Thyroid gland (tissue), 4 donors: ENCODE results near the gene CABLES2. TPM values are rescaled to one million over a fixed set of nuclear protein-coding genes. Genes with fewer than 3 reads are reported as not detected.

Source experiments
- DNase-seq, 2 donors: peaks; one replicate each; pipeline ENCODE4 v3.0.0-alpha.2; 2019
- H3K27ac ChIP-seq, 3 donors: fragments of 200-600 bp; sonication (generic); 1 replicate in 2 of 3; 2 replicates in 1 of 3; pipeline ENCODE4 v1.5.1; 2016 to 2019; ENCODE audit warnings: mild to moderate bottlenecking in 1 of 3, moderate library complexity in 1 of 3
- H3K27me3 ChIP-seq: fragments of 200-600 bp; sonication (generic); one replicate; pipeline ENCODE4 v1.5.1; 2019
- H3K36me3 ChIP-seq, 2 donors: fragments of 200-600 bp; sonication (generic); one replicate each; pipeline ENCODE4 v1.5.1; 2016 to 2019
- H3K4me1 ChIP-seq, 2 donors: fragments of 200-600 bp; sonication (generic); one replicate each; pipeline ENCODE4 v1.5.1; 2017 to 2019
- H3K4me3 ChIP-seq, 3 donors: fragments of 200-600 bp; sonication (generic); replicated peaks in 1 of 3; 1 replicate in 2 of 3; 2 replicates in 1 of 3; pipeline ENCODE4 v1.5.1; 2016; ENCODE audit warnings: mild to moderate bottlenecking in 1 of 3
- H3K9me3 ChIP-seq: fragments of 200-600 bp; sonication (generic); one replicate; pipeline ENCODE4 v1.5.1; 2017
- CTCF ChIP-seq, 6 experiments: fragments of 200-600 bp in 3 of 6; fragments of 450-650 bp in 3 of 6; sonication (generic) in 3 of 6; IDR thresholded peaks; one replicate each; pipeline ENCODE4 v1.5.1; 2016 to 2019; ENCODE audit warnings: antibody characterized with exemption in 6 of 6, mild to moderate bottlenecking in 2 of 6, inconsistent platforms in 1 of 6, moderate library complexity in 1 of 6
- POLR2A ChIP-seq, 2 donors: fragments of 450-650 bp; IDR thresholded peaks; one replicate each; pipeline ENCODE4 v1.6.1; 2017; ENCODE audit warnings: antibody characterized with exemption in 2 of 2, mild to moderate bottlenecking in 2 of 2, moderate library complexity in 1 of 2
- WGBS, 2 donors: methylation state at CpG; one replicate each; pipeline ENCODE4 v1.1.5; 2017; 5-methylcytosine and 5-hydroxymethylcytosine counted together
- intact Hi-C: fragments of 100-400 bp; cut with DNase I; formaldehyde crosslinking; loops from one replicate; pipeline ENCODE4 v1.15.1; 2023
- total RNA-seq, 4 donors: library from RNA; depleted of rRNA; stranded (reverse); fragments of >200 nt; gene quantifications; one replicate each; pipeline ENCODE4 v1.2.3, GENCODE V29; 2016

The CABLES2 gene
- total RNA-seq, 4 donors from 2014 or later, result 5.8 to 8.5 (median 7.7) TPM

DNA sequence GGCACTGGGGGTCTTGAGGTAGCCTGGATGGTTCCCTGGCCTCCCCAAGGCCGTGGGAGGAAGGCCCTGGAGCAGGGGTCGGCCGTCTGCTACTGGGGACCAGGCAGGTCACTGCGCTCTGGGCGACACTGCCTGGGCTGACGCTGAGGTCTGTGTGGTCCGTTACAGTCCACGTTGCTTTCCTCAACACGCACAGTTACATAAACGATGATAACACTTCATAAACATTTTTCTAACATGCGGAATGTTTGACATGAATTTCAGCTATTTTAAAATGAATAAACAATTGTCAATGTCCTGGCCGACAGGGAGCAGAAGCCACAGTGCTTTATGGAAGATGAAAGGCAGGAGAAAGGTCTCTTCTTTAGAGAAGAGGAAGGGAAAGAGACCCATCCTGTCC, 30.4 kb upstream of the CABLES2 start:
- no peaks in the 10 kb centered on the region for H3K36me3 ChIP-seq
- peaks cover 14 to 50% of the 10 kb centered on the region in 2 donors for H3K4me1 ChIP-seq
- no peak for DNase-seq
- no peaks in the 10 kb centered on the region for H3K27me3 ChIP-seq
- TF ChIP-seq CTCF (IDR thresholded peaks at IDR 0.05), result no peak
- TF ChIP-seq POLR2A (IDR thresholded peaks at IDR 0.05), result no peak
- H3K4me3 ChIP-seq, result no peak overlapping the region
- no peaks in the 10 kb centered on the region for H3K9me3 ChIP-seq
- intact Hi-C loops, result no loop called here
- 82 to 87% methylated on average over 11 to 12 of the region's 12 CpGs for WGBS, 2 donors
- peak overlapping the region; percentile 65 to 84 (median 65) for H3K27ac ChIP-seq

DNA sequence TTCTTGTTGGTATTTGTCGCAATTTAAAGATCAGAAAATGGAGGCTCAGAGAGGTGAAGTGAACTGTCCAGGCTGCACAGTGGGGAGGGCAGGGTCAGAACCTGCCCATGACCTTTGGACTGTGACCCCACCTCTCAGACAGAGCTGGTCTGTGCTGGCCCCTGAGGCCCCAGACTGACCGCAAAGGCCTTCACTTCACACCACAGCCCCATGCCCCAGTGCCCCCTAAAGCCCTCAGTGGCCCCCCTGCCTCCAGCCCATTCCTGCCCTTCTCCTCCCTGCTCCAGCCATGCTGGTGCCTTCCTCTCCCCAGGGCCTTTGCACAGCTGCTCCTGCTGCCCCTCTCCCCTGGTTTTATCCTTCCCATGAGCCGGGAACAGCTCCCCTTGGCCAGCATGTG, 29.6 kb upstream of the CABLES2 start:
- H3K4me3 ChIP-seq, result no peak overlapping the region
- intact Hi-C loops, result no loop called here
- no peaks in the 10 kb centered on the region for H3K27me3 ChIP-seq
- H3K36me3 ChIP-seq, result no peaks in the 10 kb centered on the region
- 91 to 96% methylated on average over 3 of the region's 3 CpGs for WGBS, 2 donors
- H3K27ac ChIP-seq, result peak overlapping the region in 1 of 3 donors; percentile 84
- DNase-seq, result no peak
- H3K9me3 ChIP-seq, result no peaks in the 10 kb centered on the region
- TF ChIP-seq POLR2A (IDR thresholded peaks at IDR 0.05), result no peak
- H3K4me1 ChIP-seq, result peaks cover 14 to 50% of the 10 kb centered on the region in 2 donors

GRCh38 chr20:62433658-62434497, 26.8 kb upstream of the CABLES2 start:
- Histone ChIP-seq H3K4me1 (peaks cover 14 to 41% of the 10 kb centered on the region in 2 donors), H3K36me3 (no peaks in the 10 kb centered on the region), H3K4me3 (no peak overlapping the region), H3K27me3 (no peaks in the 10 kb centered on the region), H3K27ac (no peak overlapping the region), H3K9me3 (no peaks in the 10 kb centered on the region)
- TF ChIP-seq POLR2A (IDR thresholded peaks at IDR 0.05) (no peak), CTCF (IDR thresholded peaks at IDR 0.05) (no peak)
- no peak for DNase-seq
- intact Hi-C loops, result no loop called here
- WGBS, 2 donors, result 64 to 74% methylated on average over 29 to 32 of the region's 32 CpGs

DNA sequence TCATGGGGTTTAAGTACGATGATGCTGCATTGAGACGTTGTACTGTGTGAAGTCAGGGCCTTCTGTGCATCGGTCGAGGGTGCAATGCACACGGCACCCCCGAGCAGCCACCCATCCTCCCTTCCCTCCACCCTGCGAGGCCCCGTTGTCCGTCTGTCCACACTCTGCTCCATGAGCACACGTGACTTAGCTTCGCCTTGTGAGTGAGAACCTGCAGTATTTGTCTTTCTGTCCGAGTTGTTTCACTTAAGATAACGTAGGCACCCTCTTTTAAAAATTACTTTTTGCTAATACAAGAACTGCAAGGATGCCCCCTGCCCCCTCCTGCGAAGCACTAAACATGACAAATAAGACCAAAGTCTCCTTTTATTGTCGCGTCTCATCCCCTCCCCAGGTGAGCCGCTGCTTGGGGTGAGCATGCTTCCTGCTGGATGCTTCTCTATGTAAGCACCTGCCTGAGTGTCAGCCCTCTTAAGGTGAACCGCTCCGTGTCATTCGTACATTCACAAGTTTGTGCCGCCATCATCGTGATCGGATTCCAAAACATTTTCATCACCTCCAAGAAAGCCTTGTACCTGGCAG, 23.9 kb upstream of the CABLES2 start:
- intact Hi-C loops, result no loop called here
- Histone ChIP-seq H3K36me3 (no peaks in the 10 kb centered on the region), H3K27ac (no peak overlapping the region), H3K4me3 (no peak overlapping the region), H3K27me3 (no peaks in the 10 kb centered on the region), H3K9me3 (no peaks in the 10 kb centered on the region), H3K4me1 (peaks cover 22 to 42% of the 10 kb centered on the region in 2 donors)
- TF ChIP-seq POLR2A (IDR thresholded peaks at IDR 0.05), result no peak
- no peak for TF ChIP-seq CTCF (IDR thresholded peaks at IDR 0.05)
- WGBS, 2 donors, result 67 to 79% methylated on average over 23 of the region's 23 CpGs
- no peak for DNase-seq

DNA sequence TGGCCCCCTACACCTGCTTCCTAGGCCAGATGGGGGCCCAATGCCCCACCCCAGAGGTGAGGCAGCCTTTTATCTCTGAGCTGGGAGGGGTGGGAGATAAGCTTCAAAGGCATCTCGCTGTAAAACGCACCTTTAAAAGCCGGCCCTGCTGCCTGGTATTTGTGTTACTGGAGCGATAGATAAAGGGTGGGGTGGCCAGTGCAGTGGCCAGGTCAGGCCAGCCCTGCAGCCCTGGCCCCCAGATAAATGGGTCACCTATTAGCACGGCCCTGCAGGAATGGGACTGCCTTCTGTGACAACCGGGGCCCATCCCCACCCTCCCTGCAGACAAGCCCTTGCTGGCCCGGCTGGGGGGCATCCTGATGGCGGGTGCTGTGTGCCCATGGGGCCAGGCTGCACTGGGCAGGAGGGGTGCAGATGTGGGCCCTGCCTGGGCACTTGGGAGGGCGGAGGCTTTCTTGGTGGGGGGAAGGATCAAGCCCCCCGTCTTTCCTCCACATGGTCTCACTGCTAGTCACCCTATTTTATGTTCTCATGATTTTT, 23.3 kb upstream of the CABLES2 start:
- no peaks in the 10 kb centered on the region for H3K9me3 ChIP-seq
- H3K4me1 ChIP-seq, result peaks cover 25 to 43% of the 10 kb centered on the region in 2 donors
- WGBS, 2 donors, result 85 to 95% methylated on average over 5 to 7 of the region's 10 CpGs
- H3K27ac ChIP-seq, result no peak overlapping the region
- H3K4me3 ChIP-seq, result no peak overlapping the region
- TF ChIP-seq CTCF (IDR thresholded peaks at IDR 0.05) (no peak), POLR2A (IDR thresholded peaks at IDR 0.05) (no peak)
- no peaks in the 10 kb centered on the region for H3K36me3 ChIP-seq
- no peak for DNase-seq
- intact Hi-C loops, result no loop called here
- H3K27me3 ChIP-seq, result no peaks in the 10 kb centered on the region
